GM21825 (cell line): ENCODE results near the gene FAM53B.
"Not testable (repeated sequence)": the region's sequence is repeated elsewhere in the genome, so short reads cannot be mapped to it uniquely, and the experiment has no call there.

Experiments used
- ATAC-seq: cut with Tn5 transposase; IDR thresholded peaks from one replicate; pipeline ENCODE4 v1.9.1; 2021; ENCODE audit warnings: mild to moderate bottlenecking, moderate library complexity; ENCODE audit not compliant: unreplicated experiment

FAM53B gene

GRCh38 chr10:124619195-124619594, 125.0 kb downstream of the FAM53B start:
- ATAC-seq = no peak

- no peak for ATAC-seq
Measured at GRCh38 chr10:124618470-124619073, 125.6 kb downstream of the FAM53B start.

GRCh38 chr10:124616836-124617130, 127.4 kb downstream of the FAM53B start:
- ATAC-seq = no peak

GRCh38 chr10:124616040-124616835, 127.9 kb downstream of the FAM53B start:
- ATAC-seq = no peak

GRCh38 chr10:124615259-124615658, 128.9 kb downstream of the FAM53B start:
- no peak for ATAC-seq

- peak; percentile 48 for ATAC-seq
Measured at GRCh38 chr10:124614003-124614659, 130.0 kb downstream of the FAM53B start.

- no peak for ATAC-seq
Measured at GRCh38 chr10:124612611-124613498, 131.3 kb downstream of the FAM53B start.

- no peak for ATAC-seq
Measured at GRCh38 chr10:124611738-124612137, 132.4 kb downstream of the FAM53B start.

GRCh38 chr10:124610851-124611250, 133.3 kb downstream of the FAM53B start:
- ATAC-seq = not testable (repeated sequence)

GRCh38 chr10:124610186-124610585, 134.0 kb downstream of the FAM53B start:
- not testable (repeated sequence) for ATAC-seq

GRCh38 chr10:124609698-124610097, 134.5 kb downstream of the FAM53B start:
- no peak for ATAC-seq

- ATAC-seq = no peak
Measured at GRCh38 chr10:124608093-124608721, 136.0 kb downstream of the FAM53B start.

GRCh38 chr10:124607693-124608092, 136.5 kb downstream of the FAM53B start:
- ATAC-seq = no peak

- no peak for ATAC-seq
Measured at GRCh38 chr10:124606822-124607221, 137.4 kb downstream of the FAM53B start.

GRCh38 chr10:124605856-124606812, 138.0 kb downstream of the FAM53B start:
- ATAC-seq = no peak

GRCh38 chr10:124605481-124605855, 138.7 kb downstream of the FAM53B start:
- no peak for ATAC-seq

GRCh38 chr10:124605001-124605370, 139.2 kb downstream of the FAM53B start:
- no peak for ATAC-seq

GRCh38 chr10:124604214-124605000, 139.8 kb downstream of the FAM53B start:
- no peak for ATAC-seq
